ENCODE measurements around the gene SLC9C2. TPM values are rescaled to one million over a fixed set of nuclear protein-coding genes. Genes with fewer than 3 reads are reported as not detected.
"Not testable (repeated sequence)": the region's sequence is repeated elsewhere in the genome, so short reads cannot be mapped to it uniquely, and the experiment has no call there.

The SLC9C2 gene
- total RNA-seq, 1 experiment from 2014 or later, result not detected

DNA sequence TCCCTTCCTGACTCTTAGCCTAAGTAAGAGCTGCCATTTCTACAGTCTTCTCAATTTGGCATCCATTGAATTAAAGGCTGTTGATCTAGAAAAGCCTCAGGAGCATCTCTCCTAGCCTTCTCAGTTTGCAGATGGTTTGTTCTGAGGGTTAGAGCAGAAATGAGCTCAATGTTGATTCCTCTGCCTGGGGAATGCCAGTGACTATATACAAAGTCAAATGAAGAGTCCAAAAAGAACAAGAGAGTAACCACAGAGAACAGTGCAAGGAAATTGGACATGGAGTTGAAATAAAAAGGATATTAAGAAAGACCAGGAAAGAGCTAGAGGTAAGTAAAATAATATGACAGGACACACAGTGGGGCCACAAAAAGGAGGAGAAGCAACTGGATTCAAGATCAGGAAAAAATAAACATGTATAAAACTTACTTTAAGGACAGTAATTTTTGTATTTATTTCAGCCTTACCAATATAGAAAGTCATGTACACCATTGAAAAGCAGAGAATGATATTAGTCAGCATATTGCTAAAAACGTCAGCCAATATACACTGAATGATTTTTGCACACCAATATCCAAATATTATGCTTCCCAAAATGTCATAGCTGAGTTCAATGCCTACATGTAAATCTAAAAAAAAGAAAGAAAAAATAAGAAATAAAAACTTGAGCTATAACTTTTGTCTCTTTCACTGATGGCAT lies 21.3 kb downstream of the SLC9C2 start:
- no peak for DNase-seq (ENCODE audit: low spot score)

DNA sequence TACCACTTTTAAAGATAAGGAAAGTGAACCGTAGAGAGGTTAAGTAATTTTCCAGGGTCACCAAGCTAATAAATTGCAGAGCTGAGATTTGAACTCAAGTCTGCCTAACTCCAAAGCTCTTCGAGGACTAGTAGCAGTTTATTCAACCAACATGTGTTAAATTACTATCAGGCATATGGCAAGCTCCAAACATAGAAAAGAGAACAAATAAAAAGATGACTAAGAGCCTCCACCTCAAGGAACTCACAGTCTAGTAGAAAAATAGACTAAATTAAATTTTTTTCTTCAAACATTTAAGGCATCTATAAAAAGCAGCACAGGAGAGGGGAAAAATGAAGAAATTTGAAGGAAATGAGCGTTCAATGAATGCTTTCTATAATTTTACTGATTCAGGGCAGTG lies 22.2 kb downstream of the SLC9C2 start:
- DNase-seq (ENCODE audit: low spot score), result no peak

GRCh38 chr1:173580071-173580470 lies 22.8 kb downstream of the SLC9C2 start:
- no peak for DNase-seq (ENCODE audit: low spot score)

DNA sequence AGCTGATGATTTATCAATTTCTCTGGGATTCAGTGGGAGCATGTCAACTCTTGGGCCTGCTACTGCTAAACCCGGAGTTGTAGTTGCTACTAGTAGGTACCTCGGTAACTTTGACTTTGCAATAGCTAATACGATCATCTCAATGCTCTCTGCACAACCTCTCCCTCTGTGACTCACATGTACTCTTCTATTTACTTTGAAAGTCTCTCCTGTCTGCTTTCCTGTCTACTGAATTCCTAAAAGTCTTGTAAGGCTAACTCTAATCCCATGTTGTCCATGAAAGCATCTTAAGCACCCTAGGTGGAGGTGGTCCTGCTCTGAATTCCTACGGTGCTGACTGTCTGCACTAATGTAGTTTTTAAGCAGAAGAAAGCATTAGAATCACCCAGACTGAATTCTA lies 29.3 kb downstream of the SLC9C2 start:
- DNase-seq (ENCODE audit: low spot score), result no peak

DNA sequence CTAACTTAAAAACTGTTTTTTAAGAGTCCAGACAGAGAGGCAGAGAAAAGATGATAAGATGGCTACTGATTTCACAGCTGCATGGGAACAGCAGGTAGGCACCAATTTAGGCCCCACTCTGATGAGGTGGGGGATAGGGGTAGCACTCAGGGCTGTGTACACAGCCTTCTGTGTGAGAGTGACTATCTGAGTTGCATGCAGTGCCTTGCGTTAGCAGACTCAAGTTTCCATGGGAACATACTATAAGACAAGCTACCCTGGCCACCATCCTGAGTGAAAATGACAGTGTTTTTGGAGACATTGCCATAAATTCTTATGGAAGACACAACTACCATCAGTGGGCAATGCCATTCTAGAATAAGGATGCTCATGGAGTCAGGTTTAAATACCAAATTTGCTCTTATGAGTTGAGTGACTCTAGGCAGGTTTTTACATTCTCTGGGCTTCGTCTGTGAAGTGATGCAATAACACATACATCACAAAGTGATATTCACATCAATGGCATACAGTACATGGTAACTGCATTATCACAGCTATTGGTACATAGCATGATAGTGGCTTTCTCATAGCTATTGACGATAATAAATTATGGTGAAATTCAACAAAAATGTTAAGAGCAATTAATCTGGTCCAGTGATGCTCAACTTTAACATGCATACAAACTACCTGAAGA lies 30.5 kb downstream of the SLC9C2 start:
- no peak for DNase-seq (ENCODE audit: low spot score)

DNA sequence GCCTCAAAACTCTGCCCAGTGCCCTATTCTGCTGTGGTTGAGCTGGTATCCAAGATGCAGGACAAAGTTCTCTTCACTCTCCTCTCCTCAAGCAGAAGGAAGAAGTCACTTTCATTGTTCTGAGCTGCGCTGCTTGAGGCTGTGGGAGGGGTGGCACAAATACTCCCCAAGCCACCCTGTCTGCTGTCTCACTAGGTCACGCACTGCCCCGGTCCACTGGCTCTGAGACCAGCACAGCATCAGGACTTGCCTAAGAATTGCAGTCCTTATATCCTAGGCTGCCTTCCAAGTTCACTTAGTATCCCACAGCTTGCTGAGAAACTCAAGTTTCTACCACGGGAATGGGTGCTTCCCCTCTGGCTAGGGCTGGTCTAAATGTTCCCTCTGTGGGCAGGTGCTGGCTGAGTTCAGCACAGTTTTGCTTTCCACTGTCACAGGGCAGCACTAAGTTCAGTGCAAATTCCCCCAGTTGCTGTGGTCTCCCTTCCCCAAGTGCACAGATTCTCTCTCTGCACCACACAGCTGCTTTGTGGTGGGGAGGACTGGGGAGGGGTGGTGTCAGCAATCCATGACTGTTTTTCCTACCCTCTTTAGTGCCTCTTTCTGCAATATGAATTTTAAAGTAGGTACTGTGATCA lies 32.4 kb downstream of the SLC9C2 start:
- no peak for DNase-seq (ENCODE audit: low spot score)

DNA sequence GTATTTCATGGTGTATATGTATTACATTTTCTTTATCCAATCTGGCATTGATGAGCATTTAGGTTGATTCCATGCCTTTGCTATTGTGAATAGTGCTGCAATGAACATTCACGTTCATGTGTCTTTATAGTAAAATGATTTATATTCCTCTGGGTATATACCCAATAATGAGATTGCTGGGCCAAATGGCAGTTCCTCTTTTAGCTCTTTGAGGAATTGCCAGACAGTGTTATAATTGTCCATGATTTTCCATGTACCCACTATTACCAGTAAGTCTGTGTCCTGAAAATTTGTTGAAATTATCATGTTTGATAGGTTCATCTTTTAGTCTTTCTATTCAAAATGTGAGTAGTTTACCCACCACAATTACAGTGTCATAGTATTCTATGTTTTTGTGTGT lies 34.4 kb downstream of the SLC9C2 start:
- DNase-seq (ENCODE audit: low spot score), result no peak

GRCh38 chr1:173563846-173564245 lies 39.0 kb downstream of the SLC9C2 start:
- DNase-seq (ENCODE audit: low spot score), result not testable (repeated sequence)

DNA sequence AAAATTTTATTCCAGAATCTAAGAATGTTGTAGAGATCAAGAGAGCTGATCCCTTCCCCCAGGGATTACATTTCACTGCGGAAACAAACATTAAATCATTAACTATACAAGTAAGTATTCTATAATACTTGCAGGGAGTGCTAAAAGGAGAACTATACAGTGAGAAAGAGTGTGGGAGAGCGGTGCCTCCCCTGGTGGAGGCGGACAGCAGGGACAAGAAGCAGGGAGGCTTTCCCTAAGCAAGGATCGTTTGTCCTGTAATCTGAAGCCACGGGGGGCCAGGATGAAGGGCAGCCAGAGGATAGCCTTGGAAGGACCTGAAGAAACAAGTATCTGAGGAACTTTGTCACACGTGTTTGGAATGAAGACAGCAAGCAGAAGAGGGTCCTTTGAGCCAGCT lies 40.1 kb downstream of the SLC9C2 start:
- DNase-seq (ENCODE audit: low spot score), result no peak

DNA sequence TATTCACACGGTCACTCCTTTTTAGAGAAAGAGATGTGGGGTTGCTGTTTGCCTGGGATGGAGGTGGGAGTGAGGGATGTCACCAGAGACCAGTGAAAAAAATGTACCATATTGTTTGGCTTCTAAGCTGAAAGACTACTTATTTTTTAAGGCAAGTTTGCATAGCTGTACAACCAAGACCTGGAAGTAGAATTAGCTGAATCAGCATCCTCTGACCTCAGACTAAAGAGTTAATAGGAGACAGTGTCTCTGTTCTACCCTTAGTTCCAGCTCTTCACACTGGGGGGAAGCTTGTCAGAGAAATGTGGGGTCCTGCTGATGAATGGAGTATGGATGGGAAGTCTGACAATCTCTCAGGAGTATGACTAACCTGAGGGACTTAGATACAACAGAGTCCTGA lies 41.6 kb downstream of the SLC9C2 start:
- DNase-seq (ENCODE audit: low spot score), result no peak

- no peak for DNase-seq (ENCODE audit: low spot score)
Measured at GRCh38 chr1:173560285-173560880, 42.5 kb downstream of the SLC9C2 start.

- no peak for DNase-seq (ENCODE audit: low spot score)
Measured at GRCh38 chr1:173555651-173556305, 47.1 kb downstream of the SLC9C2 start.

DNA sequence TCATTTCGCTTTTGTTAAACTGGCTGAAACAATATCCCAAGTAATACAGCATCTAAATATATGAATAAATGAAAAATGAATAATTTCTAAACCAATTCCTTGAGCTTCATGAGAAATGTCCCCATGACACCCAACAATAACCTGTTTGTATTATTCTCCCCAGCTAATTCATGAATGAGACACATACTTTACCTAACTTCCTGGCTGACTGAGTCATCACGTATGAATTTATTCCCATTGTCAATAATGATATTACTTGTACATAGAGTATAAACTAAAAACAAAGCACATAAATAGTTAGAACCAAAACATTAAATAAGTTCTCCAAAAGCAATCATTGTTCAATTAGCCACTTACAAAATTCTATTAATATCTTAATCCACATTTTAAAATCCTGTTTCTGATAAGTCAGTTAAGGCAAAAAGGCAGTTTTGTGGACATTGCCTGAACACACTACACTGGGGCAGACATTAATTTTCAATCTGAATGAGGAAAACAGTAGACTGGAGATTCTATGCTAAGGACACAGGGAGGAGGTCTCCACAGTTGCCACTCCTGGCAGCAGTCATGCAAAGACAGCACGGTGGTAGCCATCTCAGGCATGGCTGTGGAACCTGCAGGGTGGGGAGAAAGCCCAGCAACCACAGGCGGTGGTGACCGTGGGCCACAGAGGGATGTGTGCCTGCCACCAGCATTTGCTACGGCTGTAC lies 48.2 kb downstream of the SLC9C2 start:
- no peak for DNase-seq (ENCODE audit: low spot score)

- no peak for DNase-seq (ENCODE audit: low spot score)
Measured at GRCh38 chr1:173554089-173554488, 48.8 kb downstream of the SLC9C2 start.

DNA sequence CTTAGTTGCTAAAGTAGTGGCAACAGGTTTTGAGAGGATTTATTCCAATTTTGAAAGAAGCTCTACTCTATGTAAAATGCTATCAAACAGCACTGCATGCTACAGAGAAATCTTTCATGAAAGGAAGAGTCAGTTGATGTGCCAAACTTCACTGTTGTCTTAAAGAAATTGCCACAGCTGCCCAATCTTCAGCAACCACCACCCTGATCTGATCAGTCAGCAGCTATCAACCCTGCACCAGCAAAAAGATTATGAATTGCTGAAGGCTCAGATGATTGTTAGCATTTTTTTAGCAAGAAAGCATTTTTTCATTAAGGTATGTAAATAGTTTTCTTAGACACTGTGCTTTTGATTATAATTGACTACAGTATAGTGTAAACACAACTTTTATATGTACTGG lies 49.6 kb downstream of the SLC9C2 start:
- no peak for DNase-seq (ENCODE audit: low spot score)

GRCh38 chr1:173551699-173552098 lies 51.2 kb downstream of the SLC9C2 start:
- DNase-seq (ENCODE audit: low spot score), result no peak

DNA sequence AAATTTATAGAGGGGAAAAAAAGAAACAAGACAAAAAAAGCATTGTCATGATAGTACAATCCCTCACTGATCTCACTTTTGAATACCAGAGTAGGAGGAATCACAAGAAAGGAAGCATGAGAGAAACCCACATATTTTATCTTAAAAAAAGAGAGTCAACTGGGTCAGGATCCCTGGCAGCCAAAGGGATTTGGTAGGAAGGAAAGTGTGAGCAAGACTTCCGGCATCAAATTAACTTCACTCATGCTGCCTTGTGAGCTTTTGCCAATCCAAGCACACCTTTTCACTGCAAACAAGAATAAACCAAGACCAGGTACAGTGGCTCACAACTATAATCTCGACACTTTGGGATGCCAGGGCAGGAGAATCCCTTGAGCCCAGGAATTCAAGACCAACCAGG lies 53.1 kb downstream of the SLC9C2 start:
- no peak for DNase-seq (ENCODE audit: low spot score)

- no peak for DNase-seq (ENCODE audit: low spot score)
Measured at GRCh38 chr1:173545688-173546087, 57.2 kb downstream of the SLC9C2 start.

DNA sequence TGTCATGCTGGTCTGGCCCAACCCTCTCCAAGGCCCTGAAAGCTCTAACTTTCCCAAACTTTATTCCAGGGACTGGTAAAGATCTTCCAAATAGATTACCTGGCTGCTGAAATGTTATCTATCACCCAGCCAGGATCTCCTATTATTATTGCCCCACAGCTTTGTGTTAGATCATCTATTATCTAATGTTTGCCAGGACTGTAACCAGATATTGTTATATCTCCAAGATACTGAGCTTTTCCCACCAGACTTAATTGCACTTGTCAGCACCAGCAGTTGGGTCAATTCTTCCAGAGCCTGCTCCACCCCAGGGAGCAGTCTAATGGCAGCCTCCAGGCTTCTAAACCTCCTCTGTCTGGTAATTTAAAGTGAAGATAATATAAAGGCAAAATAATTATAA lies 66.6 kb downstream of the SLC9C2 start:
- no peak for DNase-seq (ENCODE audit: low spot score)

GRCh38 chr1:173532237-173532636 lies 70.6 kb downstream of the SLC9C2 start:
- no peak for DNase-seq (ENCODE audit: low spot score)
